ENCODE measurements around the gene RND2. TPM values are rescaled to one million over a fixed set of nuclear protein-coding genes. Genes with fewer than 3 reads are reported as not detected.
A peak's percentile ranks its signal among the peaks of the same experiment; 100 is the strongest.

RND2 gene
- total RNA-seq, 4 donors from 2014 or later = 0.30 to 0.76 (median 0.53) TPM; not detected in 1

- Histone ChIP-seq H3K27ac (peak overlapping the region; percentile 82 to 95 (median 87)), H3K36me3 (peaks cover 0 to 12% (median 4%) of the 10 kb centered on the region in 3 donors), H3K4me1 (peaks cover 9 to 49% (median 19%) of the 10 kb centered on the region in 3 donors), H3K27me3 (no peaks in the 10 kb centered on the region), H3K4me3 (peak overlapping the region; percentile 70 to 97 (median 88)), H3K9me3 (no peaks in the 10 kb centered on the region)
- DNase-seq = no peak
- intact Hi-C loops (cut with DNase I) = no loop called here
- TF ChIP-seq POLR2A (IDR thresholded peaks at IDR 0.05) (no peak), CTCF (IDR thresholded peaks at IDR 0.05) (peak in 3 of 6 experiments; percentile 12 to 46 (median 19))
- 0 to 2% methylated on average over 15 to 22 of the region's 67 CpGs for WGBS, 2 donors
These were observed 44.1 kb upstream of the RND2 start for GRCh38 chr17:42980766-42981397.

GRCh38 chr17:42982266-42982665, 42.8 kb upstream of the RND2 start:
- Histone ChIP-seq H3K27ac (no peak overlapping the region), H3K4me3 (no peak overlapping the region)

GRCh38 chr17:42985225-42985624, 39.8 kb upstream of the RND2 start:
- no peaks in the 10 kb centered on the region for H3K9me3 ChIP-seq
- no peak overlapping the region for H3K4me3 ChIP-seq
- peaks cover 6 to 36% (median 11%) of the 10 kb centered on the region in 3 donors for H3K4me1 ChIP-seq
- no peak for DNase-seq
- intact Hi-C loops (cut with DNase I) = no loop called here
- no peak for TF ChIP-seq POLR2A (IDR thresholded peaks at IDR 0.05)
- no peak for TF ChIP-seq CTCF (IDR thresholded peaks at IDR 0.05)
- WGBS, 2 donors = 0 to 64% methylated on average over 1 of the region's 1 CpG
- no peaks in the 10 kb centered on the region for H3K27me3 ChIP-seq
- H3K27ac ChIP-seq = peak overlapping the region in 1 of 4 donors; percentile 31
- peaks cover 13 to 56% (median 27%) of the 10 kb centered on the region in 3 donors for H3K36me3 ChIP-seq

More at GRCh38 chr17:42982266-42982665, 42.8 kb upstream of the RND2 start:
- TF ChIP-seq POLR2A (IDR thresholded peaks at IDR 0.05) (no peak), CTCF (IDR thresholded peaks at IDR 0.05) (no peak)
- no peaks in the 10 kb centered on the region for H3K27me3 ChIP-seq
- no peak for DNase-seq
- peaks cover 0 to 26% (median 6%) of the 10 kb centered on the region in 3 donors for H3K36me3 ChIP-seq
- intact Hi-C loops (cut with DNase I) = no loop called here
- H3K9me3 ChIP-seq = no peaks in the 10 kb centered on the region
- H3K4me1 ChIP-seq = peaks cover 9 to 49% (median 19%) of the 10 kb centered on the region in 3 donors

GRCh38 chr17:42989141-42989540, 35.9 kb upstream of the RND2 start:
- peaks cover 30 to 95% (median 51%) of the 10 kb centered on the region in 3 donors for H3K36me3 ChIP-seq
- H3K27me3 ChIP-seq = no peaks in the 10 kb centered on the region
- H3K27ac ChIP-seq = no peak overlapping the region
- H3K9me3 ChIP-seq = no peaks in the 10 kb centered on the region
- TF ChIP-seq CTCF (IDR thresholded peaks at IDR 0.05) (no peak), POLR2A (IDR thresholded peaks at IDR 0.05) (no peak)
- no peak overlapping the region for H3K4me3 ChIP-seq
- WGBS, 2 donors = 89 to 91% methylated on average over 5 of the region's 5 CpGs
- DNase-seq = no peak
- peaks cover 0 to 9% (median 0%) of the 10 kb centered on the region in 3 donors for H3K4me1 ChIP-seq
- intact Hi-C loops (cut with DNase I) = no loop called here

- Histone ChIP-seq H3K36me3 (peaks cover 30 to 97% (median 49%) of the 10 kb centered on the region in 3 donors), H3K4me1 (peaks cover 0 to 2% (median 0%) of the 10 kb centered on the region in 3 donors), H3K9me3 (no peaks in the 10 kb centered on the region), H3K27me3 (no peaks in the 10 kb centered on the region), H3K4me3 (no peak overlapping the region), H3K27ac (no peak overlapping the region)
- intact Hi-C loops (cut with DNase I) = no loop called here
- 45 to 64% methylated on average over 4 to 6 of the region's 6 CpGs for WGBS, 2 donors
- DNase-seq = no peak
- no peak for TF ChIP-seq CTCF (IDR thresholded peaks at IDR 0.05)
- TF ChIP-seq POLR2A (IDR thresholded peaks at IDR 0.05) = no peak
These were observed 35.0 kb upstream of the RND2 start for GRCh38 chr17:42989726-42990652.

All from esophagus squamous epithelium (tissue), 5 donors.